Cardiac muscle cell (in vitro differentiated cells and primary cell): Measurements from ENCODE around the gene PACS2. TPM values are rescaled to one million over a fixed set of nuclear protein-coding genes. Genes with fewer than 3 reads are reported as not detected.
A peak's percentile ranks its signal among the peaks of the same experiment; 100 is the strongest.
"Not testable (repeated sequence)": the region's sequence is repeated elsewhere in the genome, so short reads cannot be mapped to it uniquely, and the experiment has no call there.

ENCODE experiments used
- DNase-seq, 2 donors: peaks; one replicate each; pipeline versions ENCODE4 v3.0.0 to v3.0.0-alpha.2; 2010 to 2017; ENCODE audit warnings: low read depth in 1 of 2, low spot score in 1 of 2
- H3K27ac ChIP-seq: fragments of 200-600 bp; sonication (generic); 2 replicates; pipeline ENCODE4 v1.5.1; 2016
- H3K27me3 ChIP-seq: fragments of 200-600 bp; sonication (generic); 2 replicates; pipeline ENCODE4 v1.6.0; 2016; ENCODE audit warnings: control low read depth
- H3K36me3 ChIP-seq: fragments of 200-600 bp; sonication (generic); 2 replicates; pipeline ENCODE4 v1.5.1; 2016; ENCODE audit warnings: control low read depth
- H3K4me1 ChIP-seq: fragments of 200-600 bp; sonication (generic); 2 replicates; pipeline ENCODE4 v1.8.1; 2017; ENCODE audit warnings: low read depth, mild to moderate bottlenecking, mixed run types
- H3K4me3 ChIP-seq: fragments of 200-600 bp; sonication (generic); 2 replicates; pipeline ENCODE4 v1.5.1; 2016; ENCODE audit warnings: mild to moderate bottlenecking
- H3K9me3 ChIP-seq: fragments of 200-600 bp; sonication (generic); 2 replicates; pipeline ENCODE4 v1.5.1; 2017; ENCODE audit warnings: low read depth, mild to moderate bottlenecking, control low read depth
- CTCF ChIP-seq: IDR thresholded peaks from 2 replicates; pipeline ENCODE4 v1.5.1; 2012; ENCODE audit warnings: low read depth, mild to moderate bottlenecking, low read length
- polyA plus RNA-seq: library from polyadenylated mRNA; unstranded; fragments of >200 nt; fragmentation: Nextera tagmentation; extraction: Ambion mirVana; gene quantifications from 2 replicates; pipeline ENCODE4 v1.2.1, GENCODE V29; 2016
- total RNA-seq: library from RNA; depleted of rRNA; stranded (reverse); fragments of >200 nt; gene quantifications from 2 replicates; pipeline ENCODE4 v1.2.3, GENCODE V29; 2016

Gene PACS2
- total and polyA plus RNA-seq, 2 experiments from 2014 or later, result 66.1 to 144 TPM

- no peaks in the 10 kb centered on the region for H3K36me3 ChIP-seq
- H3K27me3 ChIP-seq, result no peaks in the 10 kb centered on the region
- no peak for TF ChIP-seq CTCF
- no peaks in the 10 kb centered on the region for H3K4me1 ChIP-seq
- H3K9me3 ChIP-seq, result no peaks in the 10 kb centered on the region
- H3K4me3 ChIP-seq, result peak overlapping the region; percentile 73
- peak; percentile 97 to 99 for DNase-seq
- H3K27ac ChIP-seq, result peak overlapping the region; percentile 97
Measured at GRCh38 chr14:105301103-105301914, 13.2 kb upstream of the PACS2 start.

GRCh38 chr14:105301915-105302249, 12.7 kb upstream of the PACS2 start:
- Histone ChIP-seq H3K27ac (peak overlapping the region; percentile 40), H3K4me3 (peak overlapping the region; percentile 73)
- DNase-seq, H3K27me3 ChIP-seq, H3K4me1 ChIP-seq, H3K36me3 ChIP-seq, H3K9me3 ChIP-seq: not testable (repeated sequence)

- no peak for DNase-seq
- no peak overlapping the region for H3K27ac ChIP-seq
- H3K36me3 ChIP-seq, result no peaks in the 10 kb centered on the region
- no peak overlapping the region for H3K4me3 ChIP-seq
- no peaks in the 10 kb centered on the region for H3K9me3 ChIP-seq
- H3K27me3 ChIP-seq, result no peaks in the 10 kb centered on the region
- no peak for TF ChIP-seq CTCF
- no peaks in the 10 kb centered on the region for H3K4me1 ChIP-seq
Measured at GRCh38 chr14:105303949-105304348, 10.6 kb upstream of the PACS2 start.

GRCh38 chr14:105304565-105304964, 10.0 kb upstream of the PACS2 start:
- DNase-seq, result no peak
- Histone ChIP-seq H3K27me3 (no peaks in the 10 kb centered on the region), H3K4me1 (no peaks in the 10 kb centered on the region), H3K27ac (no peak overlapping the region), H3K4me3 (no peak overlapping the region), H3K9me3 (no peaks in the 10 kb centered on the region), H3K36me3 (no peaks in the 10 kb centered on the region)
- TF ChIP-seq CTCF, result no peak

GRCh38 chr14:105305345-105305744, 9.2 kb upstream of the PACS2 start:
- TF ChIP-seq CTCF, result no peak
- Histone ChIP-seq H3K36me3 (no peaks in the 10 kb centered on the region), H3K27me3 (no peaks in the 10 kb centered on the region), H3K27ac (no peak overlapping the region), H3K4me1 (no peaks in the 10 kb centered on the region), H3K4me3 (no peak overlapping the region), H3K9me3 (no peaks in the 10 kb centered on the region)
- DNase-seq, result no peak

GRCh38 chr14:105305791-105306190, 8.8 kb upstream of the PACS2 start:
- H3K9me3 ChIP-seq, result no peaks in the 10 kb centered on the region
- TF ChIP-seq CTCF, result no peak
- DNase-seq, result no peak

More at GRCh38 chr14:105305791-105306190, 8.8 kb upstream of the PACS2 start:
- H3K36me3 ChIP-seq, result no peaks in the 10 kb centered on the region
- no peak overlapping the region for H3K4me3 ChIP-seq
- H3K27ac ChIP-seq, result no peak overlapping the region
- H3K4me1 ChIP-seq, result no peaks in the 10 kb centered on the region
- no peaks in the 10 kb centered on the region for H3K27me3 ChIP-seq
